Gastroesophageal sphincter (tissue), 4 donors: ENCODE results near the gene DUSP6. TPM values are rescaled to one million over a fixed set of nuclear protein-coding genes. Genes with fewer than 3 reads are reported as not detected.

Source experiments
- ATAC-seq: fragments of 150-250 bp; one replicate; pipeline ENCODE4 v1.9.1; 2016; ENCODE audit warnings: mild to moderate bottlenecking, moderate library complexity
- H3K27ac ChIP-seq, 4 donors: fragments of 200-600 bp; sonication (generic) in 3 of 4; 1 replicate in 3 of 4; 2 replicates in 1 of 4; pipeline ENCODE4 v1.5.1; 2016 to 2019
- H3K27me3 ChIP-seq: fragments of 200-600 bp; sonication (generic); one replicate; pipeline ENCODE4 v1.5.1; 2019
- H3K36me3 ChIP-seq, 2 donors: fragments of 200-600 bp; sonication (generic); one replicate each; pipeline ENCODE4 v1.5.1; 2019; ENCODE audit warnings: control low read depth in 1 of 2
- H3K4me1 ChIP-seq, 3 donors: fragments of 200-600 bp; sonication (generic); 1 replicate in 2 of 3; 2 replicates in 1 of 3; pipeline ENCODE4 v1.5.1; 2016 to 2019; ENCODE audit warnings: control low read depth in 2 of 3
- H3K4me3 ChIP-seq, 2 donors: fragments of 200-600 bp; sonication (generic); one replicate each; pipeline ENCODE4 v1.5.1; 2019; ENCODE audit warnings: mild to moderate bottlenecking in 1 of 2, moderate library complexity in 1 of 2
- H3K9me3 ChIP-seq, 3 donors: fragments of 200-600 bp; sonication (generic); one replicate each; pipeline ENCODE4 v1.5.1; 2017 to 2019; ENCODE audit warnings: control low read depth in 2 of 3
- CTCF ChIP-seq, 4 experiments: fragments of 200-600 bp in 2 of 4; fragments of 450-650 bp in 2 of 4; sonication (generic) in 1 of 4; IDR thresholded peaks; one replicate each; pipeline ENCODE4 v1.5.1; 2017 to 2019; ENCODE audit warnings: antibody characterized with exemption in 4 of 4, mild to moderate bottlenecking in 2 of 4, moderate library complexity in 2 of 4
- EP300 ChIP-seq: sonication (generic); formaldehyde crosslinking; IDR thresholded peaks from one replicate; pipeline ENCODE4 v1.6.1; 2017; ENCODE audit warnings: antibody characterized with exemption, mild to moderate bottlenecking
- POLR2A ChIP-seq, 2 donors: fragments of 450-650 bp; IDR thresholded peaks; one replicate each; pipeline ENCODE4 v1.6.1; 2017; ENCODE audit warnings: antibody characterized with exemption in 2 of 2, mild to moderate bottlenecking in 2 of 2, moderate library complexity in 1 of 2
- POLR2AphosphoS5 ChIP-seq: sonication (generic); formaldehyde crosslinking; IDR thresholded peaks from one replicate; pipeline ENCODE4 v1.6.1; 2017; ENCODE audit warnings: antibody characterized with exemption
- WGBS, 2 donors: methylation state at CpG; one replicate each; pipeline ENCODE4 v1.1.5; 2018; ENCODE audit warnings: low coverage in 1 of 2; 5-methylcytosine and 5-hydroxymethylcytosine counted together
- total RNA-seq, 4 donors: library from RNA; depleted of rRNA; stranded (reverse); fragments of >200 nt; gene quantifications; one replicate each; pipeline ENCODE4 v1.1.0, GENCODE V29; 2016

Gene DUSP6
- total RNA-seq, 4 donors from 2014 or later = 52.8 to 73.8 (median 58.5) TPM

GRCh38 chr12:89353188-89353822 is 1.0 kb upstream of the DUSP6 start:
- H3K27me3 ChIP-seq = no peaks in the 10 kb centered on the region
- TF ChIP-seq CTCF (IDR thresholded peaks at IDR 0.05) (peak in 1 of 4 experiments; percentile 9), EP300 (no peak), POLR2A (IDR thresholded peaks at IDR 0.05) (peak; percentile 73 to 81), POLR2AphosphoS5 (peak; percentile 44)
- peaks cover 0 to 14% of the 10 kb centered on the region in 2 donors for H3K36me3 ChIP-seq
- H3K27ac ChIP-seq = peak overlapping the region; percentile 94 to 99 (median 99)
- no peaks in the 10 kb centered on the region for H3K9me3 ChIP-seq
- peak; percentile 51 for ATAC-seq
- 0% methylated on average over 4 to 6 of the region's 49 CpGs for whole genome bisulfite sequencing, 2 donors
- peaks cover 0 to 61% (median 8%) of the 10 kb centered on the region in 3 donors for H3K4me1 ChIP-seq
- peak overlapping the region; percentile 82 to 86 for H3K4me3 ChIP-seq

GRCh38 chr12:89352242-89352491 is 134 bp downstream of the DUSP6 start:
- Histone ChIP-seq H3K27me3 (no peaks in the 10 kb centered on the region), H3K4me3 (peak overlapping the region; percentile 82 to 86), H3K36me3 (peaks cover 0 to 18% of the 10 kb centered on the region in 2 donors), H3K9me3 (no peaks in the 10 kb centered on the region), H3K4me1 (peaks cover 0 to 61% (median 8%) of the 10 kb centered on the region in 3 donors), H3K27ac (peak overlapping the region; percentile 74 to 99 (median 99))
- TF ChIP-seq POLR2AphosphoS5 (no peak), POLR2A (IDR thresholded peaks at IDR 0.05) (peak in 1 of 2 donors; percentile 94)
- ATAC-seq = no peak
- WGBS, 2 donors = 0% methylated on average over 6 of the region's 10 CpGs; no CpG with 5 or more reads in 1 of the 2 donors

GRCh38 chr12:89351489-89352241 is 636 bp downstream of the DUSP6 start:
- Histone ChIP-seq H3K27me3 (no peaks in the 10 kb centered on the region), H3K4me3 (peak overlapping the region; percentile 82 to 86), H3K4me1 (peaks cover 0 to 61% (median 11%) of the 10 kb centered on the region in 3 donors), H3K9me3 (no peaks in the 10 kb centered on the region), H3K36me3 (peaks cover 0 to 18% of the 10 kb centered on the region in 2 donors), H3K27ac (peak overlapping the region; percentile 74 to 99 (median 99))
- TF ChIP-seq POLR2AphosphoS5 (no peak), POLR2A (IDR thresholded peaks at IDR 0.05) (peak in 1 of 2 donors; percentile 8), CTCF (IDR thresholded peaks at IDR 0.05) (peak in 2 of 4 experiments; percentile 0 to 2)
- ATAC-seq = peak; percentile 1
- 0% methylated on average over 21 of the region's 87 CpGs; no CpG with 5 or more reads in 1 of the 2 donors for WGBS, 2 donors

- no peaks in the 10 kb centered on the region for H3K27me3 ChIP-seq
- peak overlapping the region; percentile 82 to 86 for H3K4me3 ChIP-seq
- H3K4me1 ChIP-seq = peaks cover 0 to 61% (median 14%) of the 10 kb centered on the region in 3 donors
These were observed 1.4 kb downstream of the DUSP6 start for GRCh38 chr12:89350630-89351488.

More at GRCh38 chr12:89350630-89351488, 1.4 kb downstream of the DUSP6 start:
- peak overlapping the region; percentile 74 to 99 (median 99) for H3K27ac ChIP-seq
- TF ChIP-seq CTCF (IDR thresholded peaks at IDR 0.05) = no peak
- peak; percentile 7 for TF ChIP-seq POLR2AphosphoS5
- peak; percentile 7 to 35 for TF ChIP-seq POLR2A (IDR thresholded peaks at IDR 0.05)
- TF ChIP-seq EP300 = no peak
- H3K9me3 ChIP-seq = no peaks in the 10 kb centered on the region
- peaks cover 0 to 18% of the 10 kb centered on the region in 2 donors for H3K36me3 ChIP-seq
- 0 to 2% methylated on average over 23 to 24 of the region's 51 CpGs for WGBS, 2 donors
- ATAC-seq = no peak
